HG03097 (cell line): ENCODE measurements around the gene RACK1.
"Not testable (repeated sequence)": the region's sequence is repeated elsewhere in the genome, so short reads cannot be mapped to it uniquely, and the experiment has no call there.

Experiments
- ATAC-seq: cut with Tn5 transposase; IDR thresholded peaks from one replicate; pipeline ENCODE4 v1.9.1; 2021; ENCODE audit not compliant: unreplicated experiment, low FRiP score

The RACK1 gene

DNA sequence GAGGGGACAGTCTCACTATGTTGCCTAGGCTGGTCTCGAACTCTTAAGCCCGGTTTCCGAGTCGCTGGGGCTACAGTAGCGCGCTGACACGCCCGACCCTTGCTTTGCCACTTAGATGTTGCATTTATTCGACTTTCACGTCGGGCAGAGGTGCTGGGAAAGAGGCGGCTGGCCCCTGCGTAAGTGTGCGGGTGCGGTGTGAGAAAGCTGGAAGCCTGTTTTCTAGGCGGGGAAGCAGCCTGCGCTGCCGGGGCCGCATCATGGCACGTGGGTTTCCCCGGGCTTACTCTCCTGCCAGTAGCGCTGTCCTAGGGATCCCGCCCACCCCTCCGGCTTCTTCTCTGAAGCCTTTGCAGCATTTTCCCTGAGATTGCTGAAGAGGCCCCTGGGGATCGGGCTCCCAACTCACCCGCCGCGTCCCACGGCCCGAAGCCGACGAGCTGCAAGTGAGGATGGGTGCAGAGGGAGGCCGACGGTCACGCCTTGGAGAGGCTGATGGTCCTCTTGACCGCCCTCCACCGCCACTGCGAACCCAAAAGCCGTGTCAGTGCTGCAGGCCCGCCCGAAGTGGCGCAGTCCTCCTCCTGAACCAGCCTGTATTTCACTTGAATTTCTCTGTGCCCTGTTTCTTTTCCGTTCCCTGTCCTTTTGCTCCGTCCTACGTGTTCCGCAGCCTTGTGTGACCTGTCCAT lies 26.4 kb downstream of the RACK1 start:
- ATAC-seq, result peak; percentile 22

DNA sequence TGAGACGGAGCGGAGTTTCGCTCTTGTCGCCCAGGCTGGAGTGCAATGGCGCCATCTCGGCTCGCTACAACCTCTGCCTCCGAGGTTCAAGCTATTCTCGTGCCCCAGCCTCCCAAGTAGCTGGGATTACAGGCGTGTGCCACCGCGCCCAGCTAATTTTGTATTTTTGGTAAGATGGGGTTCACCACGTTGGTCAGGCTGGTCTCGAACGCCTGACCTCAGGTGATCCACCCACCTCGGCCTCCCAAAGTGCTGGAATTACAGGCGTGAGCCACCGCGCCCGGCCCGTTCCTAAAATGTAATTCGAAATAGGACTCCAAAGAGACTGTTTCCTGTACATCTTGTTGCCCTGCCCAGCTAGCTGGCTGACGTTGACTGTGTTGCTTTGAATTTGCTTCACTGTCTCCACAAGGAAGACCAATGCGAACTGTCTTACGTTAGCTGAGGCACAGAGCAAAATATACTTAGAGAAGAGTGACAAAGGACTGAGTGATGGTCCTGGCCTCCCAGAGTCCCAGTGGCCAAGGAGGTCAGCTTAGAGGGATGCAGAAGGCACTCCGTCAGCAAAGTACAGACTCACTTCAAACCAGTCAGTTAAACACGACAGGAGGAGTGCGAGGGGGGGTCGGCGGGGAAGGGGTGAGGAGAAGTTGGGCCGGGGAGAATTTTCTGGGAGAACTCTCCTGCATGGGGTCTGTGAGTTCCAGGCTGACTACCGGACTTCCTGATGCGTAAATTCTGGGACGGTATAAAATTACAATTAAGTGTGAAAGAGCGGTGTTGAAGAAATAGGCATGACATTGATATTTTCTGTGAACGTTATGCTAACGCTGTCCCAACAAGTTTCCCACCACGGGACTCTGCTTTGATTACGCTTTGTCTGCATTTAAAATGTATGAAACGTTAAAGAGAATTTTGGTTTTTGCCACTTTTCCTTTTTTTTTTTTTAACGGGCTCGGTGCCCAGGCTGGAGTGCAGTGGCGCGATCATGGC lies 27.4 kb downstream of the RACK1 start:
- ATAC-seq, result no peak

DNA sequence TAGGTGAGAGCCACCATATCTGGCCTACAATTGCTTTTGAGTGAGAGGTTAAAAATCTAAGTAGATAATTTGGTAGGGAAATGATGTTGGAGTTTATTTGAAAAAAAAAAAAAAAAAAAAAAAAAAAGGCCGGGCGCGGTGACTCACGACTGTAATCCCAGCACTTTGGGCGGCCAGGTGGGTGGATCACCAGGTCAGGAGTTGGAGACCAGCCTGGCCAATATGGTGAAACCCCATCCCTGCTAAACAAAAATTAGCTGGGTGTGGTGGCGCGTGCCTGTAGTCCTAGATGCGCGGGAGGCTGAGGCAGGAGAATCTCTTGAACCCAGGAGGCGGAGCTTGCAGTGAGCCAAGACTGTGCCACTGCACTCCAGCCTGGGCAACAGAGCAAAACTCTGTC lies 29.5 kb downstream of the RACK1 start:
- ATAC-seq, result not testable (repeated sequence)

DNA sequence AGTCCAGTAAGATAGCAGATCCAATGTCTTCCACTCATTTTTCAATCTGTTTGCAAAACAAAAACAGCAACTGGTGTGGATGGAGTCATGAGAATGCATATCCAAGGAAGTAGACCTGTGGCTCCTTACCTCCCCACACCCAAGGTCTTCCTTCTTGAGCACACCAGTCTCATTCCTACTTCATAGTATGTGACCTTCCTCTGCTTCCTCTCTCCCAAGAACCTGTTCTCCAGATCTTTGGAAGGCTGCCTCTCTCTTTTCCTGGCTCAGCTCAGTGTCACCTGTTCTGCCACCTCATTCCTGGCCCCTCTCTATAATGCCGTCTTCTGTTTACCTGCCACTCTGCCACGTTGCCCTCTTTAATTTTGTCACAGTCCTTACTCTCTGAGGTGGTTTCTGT lies 30.8 kb downstream of the RACK1 start:
- no peak for ATAC-seq

DNA sequence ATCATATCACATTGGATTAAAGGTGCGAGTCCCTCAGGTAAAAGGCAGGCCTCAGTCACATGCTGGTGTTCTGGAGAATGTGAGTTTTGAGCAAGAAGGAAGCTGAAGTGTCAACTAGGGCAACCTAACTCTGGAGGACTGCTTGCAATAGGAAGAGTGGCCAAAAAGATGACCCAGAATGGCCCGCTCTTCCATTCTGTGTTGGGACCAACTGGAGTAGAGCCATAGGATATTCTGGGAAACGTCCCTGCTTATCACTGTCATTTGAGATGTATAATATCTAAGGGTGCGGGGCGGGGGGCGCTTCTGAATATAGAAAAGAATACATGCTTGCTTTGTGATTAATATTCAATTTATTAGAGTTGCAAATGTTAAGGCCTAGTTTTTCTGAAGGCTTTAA lies 31.6 kb downstream of the RACK1 start:
- ATAC-seq, result no peak

- no peak for ATAC-seq
Observed at GRCh38 chr5:181211208-181211607, 32.5 kb downstream of the RACK1 start.

GRCh38 chr5:181210698-181211097 lies 33.0 kb downstream of the RACK1 start:
- ATAC-seq, result not testable (repeated sequence)

DNA sequence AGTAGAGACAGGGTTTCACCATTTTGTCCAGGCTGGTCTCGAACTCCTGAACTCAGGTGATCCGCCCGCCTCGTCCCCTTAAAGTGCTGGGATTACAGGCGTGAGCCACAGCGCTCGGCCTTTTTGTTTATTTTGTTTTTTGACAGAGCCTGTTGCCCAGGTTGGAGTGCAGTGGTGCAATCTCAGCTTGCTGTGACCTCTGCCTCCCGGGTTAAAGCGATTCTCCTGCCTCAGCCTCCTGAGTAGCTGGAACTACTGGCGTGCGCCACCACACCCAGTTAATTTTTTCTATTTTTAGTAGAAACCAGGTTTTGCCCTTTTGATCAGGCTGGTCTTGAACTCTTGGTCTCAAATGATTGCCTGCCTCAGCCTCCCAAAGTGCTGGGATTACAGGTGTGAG lies 33.6 kb downstream of the RACK1 start:
- ATAC-seq, result not testable (repeated sequence)

- ATAC-seq, result not testable (repeated sequence)
Observed at GRCh38 chr5:181209006-181209405, 34.7 kb downstream of the RACK1 start.

- ATAC-seq, result no peak
Observed at GRCh38 chr5:181207960-181208253, 35.8 kb downstream of the RACK1 start.

DNA sequence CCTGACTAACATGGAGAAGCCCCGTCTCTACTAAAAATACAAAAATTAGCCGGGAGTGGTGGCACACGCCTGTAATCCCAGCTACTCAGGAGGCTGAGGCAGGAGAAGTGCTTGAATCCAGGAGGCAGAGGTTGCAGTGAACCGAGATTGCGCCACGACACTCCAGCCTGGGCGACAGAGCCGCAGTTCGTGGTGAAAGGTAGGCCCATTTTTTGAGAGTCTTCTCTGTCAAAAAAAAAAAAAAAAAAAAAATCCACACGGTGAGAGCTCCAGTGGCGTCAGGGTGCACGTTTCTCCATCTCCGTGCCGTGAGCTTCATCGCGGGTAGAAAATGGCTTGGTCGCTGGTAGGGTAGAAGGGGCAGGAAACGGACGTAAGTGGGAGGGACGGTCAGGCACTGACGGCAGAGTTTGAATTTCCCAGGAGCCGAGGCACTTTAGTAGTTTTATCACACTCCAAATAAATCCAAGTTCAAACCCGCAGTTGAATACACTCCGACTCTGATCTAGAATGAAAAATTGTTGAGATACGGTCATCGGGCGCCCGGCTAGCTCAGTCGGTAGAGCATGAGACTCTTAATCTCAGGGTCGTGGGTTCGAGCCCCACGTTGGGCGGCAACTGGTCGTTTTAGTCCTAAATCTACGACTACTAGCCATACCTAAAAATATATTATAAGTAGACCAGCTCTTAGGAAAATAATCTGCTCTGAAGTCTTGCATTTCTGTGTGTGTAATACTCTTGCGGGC lies 36.3 kb downstream of the RACK1 start:
- ATAC-seq, result peak; percentile 32

GRCh38 chr5:181205761-181206649 lies 37.7 kb downstream of the RACK1 start:
- ATAC-seq, result no peak

GRCh38 chr5:181204826-181205760 lies 38.6 kb downstream of the RACK1 start, which contains the start of gene TRIM7:
Gene TRIM7 (minus strand): TSS chr5:181205196. CDS start chr5:181205110, 86 bp downstream.
- ATAC-seq, result no peak

- no peak for ATAC-seq
Observed at GRCh38 chr5:181204113-181204825, 39.4 kb downstream of the RACK1 start.

DNA sequence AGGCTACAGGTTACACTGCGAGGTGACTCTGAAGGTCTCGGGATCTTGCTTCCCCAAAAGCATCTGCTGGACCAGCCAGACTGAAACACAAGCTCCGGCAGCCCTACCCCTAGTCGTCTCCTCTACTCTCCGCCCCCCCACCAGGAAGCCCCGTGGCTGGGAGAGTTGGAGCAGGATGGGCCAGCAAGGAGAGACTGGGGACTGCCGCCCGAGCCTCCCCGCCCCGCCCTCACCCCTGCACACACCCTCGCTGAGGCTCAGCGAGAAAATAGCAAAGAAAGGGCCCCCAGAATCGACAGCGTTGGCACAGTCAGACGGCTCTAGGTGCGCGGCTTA lies 40.0 kb downstream of the RACK1 start:
- ATAC-seq, result no peak

DNA sequence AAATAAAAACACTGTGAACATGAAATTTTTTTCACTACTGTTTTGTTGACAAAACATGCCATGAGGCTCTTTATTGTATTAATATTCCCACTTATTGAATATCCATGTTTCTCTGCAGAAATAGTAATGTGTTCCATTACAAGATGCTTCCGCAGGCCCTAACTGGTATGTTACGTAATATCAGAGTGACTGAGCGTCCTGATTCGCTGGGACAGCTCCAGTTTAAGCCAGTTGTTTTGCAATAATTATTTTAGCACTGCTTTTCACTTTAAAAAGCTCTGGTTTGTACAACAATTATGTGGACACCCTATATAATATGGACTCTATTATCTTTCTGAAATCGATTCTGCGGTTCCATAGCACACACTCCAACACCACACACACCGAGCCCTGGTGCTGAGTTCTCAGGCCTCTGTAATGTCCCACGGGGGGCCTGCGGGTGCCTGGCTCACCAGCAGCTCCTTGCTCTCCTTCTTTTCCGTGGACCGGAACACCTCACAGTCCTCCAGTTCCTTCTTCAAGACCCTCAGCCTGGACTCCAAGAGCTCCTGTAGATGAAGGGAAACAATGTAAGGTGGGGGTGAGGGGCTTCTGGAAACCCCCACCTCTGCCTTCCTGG lies 40.5 kb downstream of the RACK1 start:
- ATAC-seq, result no peak

DNA sequence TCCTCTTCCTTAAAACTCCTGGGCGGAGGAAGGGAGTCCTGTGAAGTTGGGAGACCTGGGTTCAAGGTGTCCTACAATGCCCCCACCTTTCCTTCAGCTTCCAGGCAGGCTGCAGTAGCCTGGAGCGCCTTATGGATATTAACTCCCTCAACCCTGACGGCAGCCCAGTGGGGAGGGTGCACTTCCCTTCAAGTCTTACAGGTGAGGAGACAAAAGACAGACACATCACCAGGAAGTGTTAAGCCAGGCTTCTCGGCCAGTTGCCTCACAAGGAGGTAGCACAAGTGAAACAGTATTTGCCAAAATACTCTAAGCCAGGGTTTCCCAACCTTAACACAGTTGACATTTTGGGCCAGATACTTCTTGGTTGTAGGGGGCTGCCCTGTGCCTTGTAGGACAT lies 42.9 kb downstream of the RACK1 start:
- no peak for ATAC-seq
